Endodermal cell (in vitro differentiated cells): ENCODE measurements around the gene PHTF1. TPM values are rescaled to one million over a fixed set of nuclear protein-coding genes. Genes with fewer than 3 reads are reported as not detected.
"Not testable (repeated sequence)": the region's sequence is repeated elsewhere in the genome, so short reads cannot be mapped to it uniquely, and the experiment has no call there.

Experiments used
- DNase-seq: peaks from one replicate; pipeline ENCODE4 v3.0.0-alpha.2; 2017
- H3K27ac ChIP-seq: 2 replicates; pipeline ENCODE4 v1.5.1; 2013; ENCODE audit warnings: mild to moderate bottlenecking, low read depth, low read length, moderate library complexity
- H3K27me3 ChIP-seq: 2 replicates; pipeline ENCODE4 v1.6.1; 2013; ENCODE audit warnings: mild to moderate bottlenecking, low read length, moderate library complexity; ENCODE audit not compliant: insufficient read depth, control insufficient read depth, poor library complexity, severe bottlenecking
- H3K36me3 ChIP-seq: 2 replicates; pipeline ENCODE4 v1.7.0; 2013; ENCODE audit warnings: mild to moderate bottlenecking, low read length, moderate library complexity; ENCODE audit not compliant: control insufficient read depth, insufficient read depth
- H3K4me1 ChIP-seq: one replicate; pipeline ENCODE4 v1.7.0; 2013; ENCODE audit warnings: low read length; ENCODE audit not compliant: control insufficient read depth, insufficient read depth
- H3K4me3 ChIP-seq: 2 replicates; pipeline ENCODE4 v1.5.1; 2013; ENCODE audit warnings: mild to moderate bottlenecking, low read length, moderate library complexity
- H3K9ac ChIP-seq: 2 replicates; pipeline ENCODE4 v1.6.1; 2013; ENCODE audit warnings: mild to moderate bottlenecking, low read length, moderate library complexity; ENCODE audit not compliant: poor library complexity, severe bottlenecking; ENCODE audit errors: extremely low read depth
- H3K9me3 ChIP-seq: 2 replicates; pipeline ENCODE4 v1.6.1; 2013; ENCODE audit warnings: mild to moderate bottlenecking, low read length, moderate library complexity; ENCODE audit not compliant: control insufficient read depth
- H3K27ac Mint-ChIP-seq: 2 replicates; pipeline ENCODE4 v1.8.0; 2020; ENCODE audit warnings: mixed read lengths
- H3K27me3 Mint-ChIP-seq: 2 replicates; pipeline ENCODE4 v1.8.0; 2021; ENCODE audit warnings: mild to moderate bottlenecking, mixed read lengths; ENCODE audit not compliant: insufficient read depth
- H3K36me3 Mint-ChIP-seq: 2 replicates; pipeline ENCODE4 v1.8.0; 2020; ENCODE audit warnings: low read depth, mixed read lengths
- H3K4me1 Mint-ChIP-seq: 2 replicates; pipeline ENCODE4 v1.8.0; 2020; ENCODE audit warnings: mixed read lengths
- H3K4me3 Mint-ChIP-seq: 2 replicates; pipeline ENCODE4 v1.8.0; 2020; ENCODE audit warnings: mild to moderate bottlenecking, moderate library complexity, mixed read lengths
- H3K9me3 Mint-ChIP-seq: 2 replicates; pipeline ENCODE4 v1.8.0; 2020; ENCODE audit warnings: mild to moderate bottlenecking, mixed read lengths
- WGBS, 2 experiments: methylation state at CpG; one replicate each; pipeline versions ENCODE4 v1.1.5 to v1.1.7; 2013; ENCODE audit warnings: missing lambda C conversion rate in 2 of 2, mixed read lengths in 1 of 2; ENCODE audit not compliant: insufficient coverage in 1 of 2, insufficient read length in 1 of 2; 5-methylcytosine and 5-hydroxymethylcytosine counted together
- total RNA-seq, 2 donors: library from RNA; stranded (reverse); fragmentation: NEBNext Ultra II Directional in 1 of 2; extraction: Animal tissue kit (Norgen Biotek cat#: 25700) in 1 of 2; gene quantifications; 2 replicates in 1 of 2; 3 replicates in 1 of 2; pipeline ENCODE4 v1.2.1, GENCODE V29; 2021
- TF ChIP-seq, protein P1 (sequence below): fragments of 200-600 bp; sonication (generic); conservative IDR thresholded peaks from 2 replicates; pipeline ENCODE4 v1.5.0; 2021; ENCODE audit warnings: antibody characterized with exemption, mild to moderate bottlenecking

PHTF1 gene
- total RNA-seq, 2 donors from 2014 or later: 43.8 to 56.5 TPM

DNA sequence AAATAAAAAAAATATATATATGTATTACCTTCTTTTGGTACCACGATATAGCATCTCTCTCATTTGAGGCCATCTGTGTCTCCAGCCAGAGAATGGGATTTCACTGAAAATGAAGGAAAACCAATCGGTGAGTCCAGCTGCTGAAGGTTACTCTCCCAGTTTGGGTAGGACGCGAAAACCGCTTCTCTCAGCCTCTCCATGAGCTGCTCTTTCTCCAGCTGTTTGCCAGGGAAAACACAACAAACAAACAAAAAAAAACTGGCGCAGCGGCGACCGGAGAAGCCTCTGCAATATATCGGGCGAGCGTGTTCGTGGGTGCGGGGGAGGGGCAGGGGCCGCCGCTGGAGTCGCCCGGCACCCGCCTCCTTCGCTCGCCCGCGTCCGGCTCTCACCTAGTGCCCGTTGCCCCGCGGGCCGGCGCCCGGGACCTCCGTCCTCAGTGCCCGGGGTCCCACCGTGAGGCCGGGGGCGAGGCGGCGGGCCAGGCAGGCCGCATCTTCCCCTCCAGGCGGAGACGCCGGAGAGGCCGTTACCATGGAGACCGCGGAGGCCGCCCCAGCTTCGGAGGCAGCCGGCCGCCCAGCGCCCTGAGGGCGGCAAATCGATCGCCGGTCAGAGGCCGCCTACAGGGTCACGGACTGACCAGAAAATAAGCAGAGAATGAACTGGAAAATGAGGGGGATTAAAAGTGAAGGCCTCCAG, 504 bp downstream of the PHTF1 start:
- WGBS, 2 experiments: 0% methylated on average over 12 to 55 of the region's 55 CpGs
- H3K36me3 Mint-ChIP-seq: peaks cover 31% of the 10 kb centered on the region
- no peaks in the 10 kb centered on the region for H3K9me3 ChIP-seq
- no peaks in the 10 kb centered on the region for H3K27me3 ChIP-seq
- H3K27ac ChIP-seq: peak overlapping the region; percentile 99
- peak overlapping the region; percentile 99 for H3K27ac Mint-ChIP-seq
- H3K9ac ChIP-seq: peak overlapping the region; percentile 92
- H3K4me3 Mint-ChIP-seq: peak overlapping the region; percentile 85
- no peaks in the 10 kb centered on the region for H3K27me3 Mint-ChIP-seq
- H3K9me3 Mint-ChIP-seq: no peaks in the 10 kb centered on the region
- H3K4me3 ChIP-seq: peak overlapping the region; percentile 86
- peaks cover 33% of the 10 kb centered on the region for H3K36me3 ChIP-seq
- peaks cover 4% of the 10 kb centered on the region for H3K4me1 ChIP-seq
- DNase-seq: peak; percentile 90
- TF ChIP-seq, protein P1, sequence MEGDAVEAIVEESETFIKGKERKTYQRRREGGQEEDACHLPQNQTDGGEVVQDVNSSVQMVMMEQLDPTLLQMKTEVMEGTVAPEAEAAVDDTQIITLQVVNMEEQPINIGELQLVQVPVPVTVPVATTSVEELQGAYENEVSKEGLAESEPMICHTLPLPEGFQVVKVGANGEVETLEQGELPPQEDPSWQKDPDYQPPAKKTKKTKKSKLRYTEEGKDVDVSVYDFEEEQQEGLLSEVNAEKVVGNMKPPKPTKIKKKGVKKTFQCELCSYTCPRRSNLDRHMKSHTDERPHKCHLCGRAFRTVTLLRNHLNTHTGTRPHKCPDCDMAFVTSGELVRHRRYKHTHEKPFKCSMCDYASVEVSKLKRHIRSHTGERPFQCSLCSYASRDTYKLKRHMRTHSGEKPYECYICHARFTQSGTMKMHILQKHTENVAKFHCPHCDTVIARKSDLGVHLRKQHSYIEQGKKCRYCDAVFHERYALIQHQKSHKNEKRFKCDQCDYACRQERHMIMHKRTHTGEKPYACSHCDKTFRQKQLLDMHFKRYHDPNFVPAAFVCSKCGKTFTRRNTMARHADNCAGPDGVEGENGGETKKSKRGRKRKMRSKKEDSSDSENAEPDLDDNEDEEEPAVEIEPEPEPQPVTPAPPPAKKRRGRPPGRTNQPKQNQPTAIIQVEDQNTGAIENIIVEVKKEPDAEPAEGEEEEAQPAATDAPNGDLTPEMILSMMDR: no peak
- H3K4me1 Mint-ChIP-seq: peaks cover 20% of the 10 kb centered on the region

DNA sequence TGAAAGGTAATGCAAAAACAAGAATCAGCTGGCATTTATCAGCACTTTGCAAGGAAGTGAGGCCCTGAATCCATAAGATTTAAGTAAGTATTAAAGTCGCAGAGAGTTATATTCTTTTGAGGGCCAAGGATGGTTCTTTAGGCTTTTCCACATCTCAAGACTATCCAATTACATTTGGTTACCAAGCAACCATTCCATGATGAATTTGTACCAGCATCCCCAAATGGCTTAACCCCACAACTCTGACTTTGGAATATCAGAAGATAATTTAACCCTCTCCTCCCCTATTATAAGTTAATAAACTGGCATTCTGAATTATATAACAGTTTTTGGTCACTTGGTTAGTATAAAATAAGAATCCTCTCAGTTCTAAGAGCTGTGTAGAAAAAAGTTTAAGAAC, 2.8 kb downstream of the PHTF1 start:
- Mint-ChIP-seq H3K4me3 (no peak overlapping the region), H3K27ac (no peak overlapping the region), H3K4me1 (peaks cover 14% of the 10 kb centered on the region)

DNA sequence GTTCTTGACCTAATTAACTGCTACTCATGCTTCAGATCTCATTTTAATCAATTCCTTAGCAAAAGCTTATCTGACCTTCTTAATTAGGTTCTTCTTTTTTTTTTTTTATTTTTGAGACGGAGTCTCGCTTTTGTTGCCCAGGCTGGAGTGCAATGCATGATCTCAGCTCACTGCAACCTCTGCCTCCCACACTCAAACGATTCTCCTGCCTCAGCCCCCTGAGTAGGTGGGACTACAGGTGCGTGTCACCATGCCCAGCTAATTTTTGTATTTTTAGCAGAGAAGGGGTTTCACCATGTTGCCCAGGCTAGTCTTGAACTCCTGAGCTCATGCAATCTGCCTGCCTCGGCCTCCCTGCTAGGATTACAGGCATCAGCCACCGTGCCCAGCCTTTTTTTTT, 6.0 kb downstream of the PHTF1 start:
- not testable (repeated sequence) for H3K4me3 Mint-ChIP-seq, H3K27me3 ChIP-seq, DNase-seq, H3K4me1 Mint-ChIP-seq, H3K9ac ChIP-seq, H3K4me3 ChIP-seq, H3K27ac ChIP-seq, H3K27me3 Mint-ChIP-seq, H3K4me1 ChIP-seq, H3K9me3 Mint-ChIP-seq, H3K27ac Mint-ChIP-seq, H3K9me3 ChIP-seq
- WGBS, 2 experiments: 93 to 96% methylated on average over 4 to 6 of the region's 6 CpGs
- peaks cover 70% of the 10 kb centered on the region for H3K36me3 ChIP-seq
- H3K36me3 Mint-ChIP-seq: peaks cover 65% of the 10 kb centered on the region

More for the DNA sequence above, 2.8 kb downstream of the PHTF1 start:
- Histone ChIP-seq H3K9ac (no peak overlapping the region), H3K27ac (no peak overlapping the region), H3K4me3 (no peak overlapping the region), H3K27me3 (no peaks in the 10 kb centered on the region), H3K36me3 (peaks cover 44% of the 10 kb centered on the region), H3K4me1 (peaks cover 4% of the 10 kb centered on the region), H3K9me3 (peaks cover 1% of the 10 kb centered on the region)
- Mint-ChIP-seq H3K36me3 (peaks cover 48% of the 10 kb centered on the region), H3K9me3 (no peaks in the 10 kb centered on the region), H3K27me3 (no peaks in the 10 kb centered on the region)
- whole genome bisulfite sequencing, 2 experiments: 86% methylated on average over 1 of the region's 1 CpG; no CpG with 5 or more reads in 1 of the 2 experiments
- DNase-seq: no peak
- TF ChIP-seq, protein P1: no peak
